SK-N-MC (cell line): ENCODE results near the gene CARD9.

ENCODE experiments used
- EZH2 ChIP-seq: fragments of 200-600 bp; sonication (generic); IDR thresholded peaks from one replicate; pipeline ENCODE4 v1.6.1; 2017; ENCODE audit warnings: antibody characterized with exemption
- POLR2AphosphoS5 ChIP-seq: IDR thresholded peaks from 2 replicates; pipeline ENCODE4 v1.6.1; 2012; ENCODE audit warnings: mild to moderate bottlenecking, low read depth, low read length, borderline replicate concordance

GRCh38 chr9:136398286-136398685, 24.8 kb upstream of the CARD9 start:
- TF ChIP-seq EZH2, result no peak
- TF ChIP-seq POLR2AphosphoS5, result no peak
